H1 (cell line): ENCODE measurements around the gene PNPLA8. TPM values are rescaled to one million over a fixed set of nuclear protein-coding genes. Genes with fewer than 3 reads are reported as not detected.

Experiments used
- CTCF ChIA-PET: fragments of 300-600 bp; sonication (Branson Sonifier 250); formaldehyde crosslinking; loops from one replicate; lab custom pipeline; 2021; ENCODE audit not compliant: partially characterized antibody; lab: Charles Lee
- POLR2A ChIA-PET: fragments of 300-600 bp; sonication (Branson Sonifier 250); formaldehyde crosslinking; loops from one replicate; lab custom pipeline; 2021; ENCODE audit warnings: inconsistent platforms; ENCODE audit not compliant: partially characterized antibody; lab: Charles Lee
- DNase-seq, 2 experiments: peaks; one replicate each; pipeline versions ENCODE4 v3.0.0 to v3.0.0-alpha.2; 2010 to 2022; ENCODE audit warnings: low spot score in 2 of 2, low read depth in 1 of 2, mixed read lengths in 1 of 2
- FAIRE-seq: peaks from 2 replicates; lab custom pipeline; 2011; peaks lifted over from hg19 to GRCh38; lab: Jason Lieb, UNC
- H2AFZ ChIP-seq: 2 replicates; pipeline ENCODE4 v1.8.1; 2012; ENCODE audit warnings: low read length, inconsistent platforms
- H2AK5ac ChIP-seq: 2 replicates; pipeline ENCODE4 v1.6.1; 2013; ENCODE audit warnings: low read depth, low read length
- H2BK120ac ChIP-seq: replicated peaks from 2 replicates; pipeline ENCODE3; 2013; ENCODE audit warnings: low read depth, low read length, inconsistent platforms
- H2BK12ac ChIP-seq: 2 replicates; pipeline ENCODE4 v1.6.1; 2013; ENCODE audit warnings: low read depth, low read length
- H2BK15ac ChIP-seq: 2 replicates; pipeline ENCODE4 v1.6.1; 2013; ENCODE audit warnings: low read length
- H2BK20ac ChIP-seq: 2 replicates; pipeline ENCODE4 v1.6.1; 2013; ENCODE audit warnings: low read length
- H2BK5ac ChIP-seq: 2 replicates; pipeline ENCODE4 v1.6.1; 2013; ENCODE audit warnings: low read depth, low read length
- H3K14ac ChIP-seq: 2 replicates; pipeline ENCODE4 v1.6.1; 2013; ENCODE audit warnings: inconsistent platforms; ENCODE audit not compliant: insufficient read length
- H3K18ac ChIP-seq: 2 replicates; pipeline ENCODE4 v1.6.1; 2013; ENCODE audit warnings: low read length; ENCODE audit errors: extremely low read depth
- H3K23ac ChIP-seq: 2 replicates; pipeline ENCODE4 v1.6.1; 2013; ENCODE audit warnings: inconsistent platforms; ENCODE audit not compliant: insufficient read length
- H3K23me2 ChIP-seq: 2 replicates; pipeline ENCODE4 v1.6.1; 2013; ENCODE audit warnings: low read depth, low read length
- H3K27ac ChIP-seq: 2 replicates; pipeline ENCODE4 v1.6.1; 2011; ENCODE audit warnings: low read depth, low read length, inconsistent platforms
- H3K27me3 ChIP-seq, 4 experiments: replicated peaks in 1 of 4; 1 replicate in 1 of 4; 2 replicates in 3 of 4; pipeline versions ENCODE4 v1.6.1 to v1.8.1; 2011 to 2013; ENCODE audit warnings: low read length in 3 of 4, mild to moderate bottlenecking in 3 of 4, inconsistent platforms in 2 of 4, mixed read lengths in 2 of 4, moderate library complexity in 1 of 4; ENCODE audit not compliant: control insufficient read depth in 3 of 4, insufficient read depth in 3 of 4; ENCODE audit errors: extremely low read depth in 1 of 4
- H3K36me3 ChIP-seq, 4 experiments: 2 replicates each; pipeline versions ENCODE4 v1.6.1 to v1.8.1; 2011 to 2013; ENCODE audit warnings: mild to moderate bottlenecking in 4 of 4, low read length in 3 of 4, moderate library complexity in 2 of 4, control low read depth in 1 of 4, inconsistent platforms in 1 of 4; ENCODE audit not compliant: insufficient read depth in 4 of 4, control insufficient read depth in 2 of 4
- H3K4ac ChIP-seq: replicated peaks from 2 replicates; pipeline ENCODE3; 2013; ENCODE audit warnings: low read length, low read depth, mixed read lengths, inconsistent platforms; ENCODE audit not compliant: insufficient read length
- H3K4me1 ChIP-seq, 4 experiments: replicated peaks in 1 of 4; 1 replicate in 1 of 4; 2 replicates in 3 of 4; pipeline versions ENCODE4 v1.6.1 to v1.8.1; 2011 to 2013; ENCODE audit warnings: low read length in 3 of 4, inconsistent platforms in 2 of 4, mixed read lengths in 1 of 4; ENCODE audit not compliant: insufficient read depth in 4 of 4, control insufficient read depth in 3 of 4
- H3K4me2 ChIP-seq, 2 experiments: 2 replicates each; pipeline versions ENCODE4 v1.6.1 to v1.8.1; 2011 to 2013; ENCODE audit warnings: low read depth in 2 of 2, low read length in 2 of 2, control low read depth in 1 of 2, inconsistent platforms in 1 of 2, mild to moderate bottlenecking in 1 of 2; ENCODE audit not compliant: insufficient read depth in 1 of 2
- H3K4me3 ChIP-seq, 4 experiments: fragments of 200-600, 300-600 bp in 1 of 4; sonication (generic), shearing (Covaris generic), sonication (Bioruptor Twin) in 1 of 4; 2 replicates each; pipeline versions ENCODE4 v1.5.1 to v1.8.1; 2011 to 2016; ENCODE audit warnings: low read length in 4 of 4, low read depth in 3 of 4, control low read depth in 2 of 4, inconsistent platforms in 2 of 4, mild to moderate bottlenecking in 2 of 4, mixed read lengths in 1 of 4, moderate library complexity in 1 of 4; ENCODE audit not compliant: insufficient read depth in 2 of 4; ENCODE audit errors: extremely low read depth in 1 of 4
- H3K56ac ChIP-seq: replicated peaks from 2 replicates; pipeline ENCODE3; 2013; ENCODE audit warnings: low read depth, mild to moderate bottlenecking, mixed read lengths, low read length, inconsistent platforms; ENCODE audit not compliant: insufficient read length
- H3K79me1 ChIP-seq: 2 replicates; pipeline ENCODE4 v1.6.1; 2013; ENCODE audit warnings: low read depth, low read length, control low read depth
- H3K79me2 ChIP-seq, 2 experiments: 2 replicates each; pipeline versions ENCODE4 v1.6.1 to v1.8.1; 2012 to 2013; ENCODE audit warnings: low read length in 2 of 2, mild to moderate bottlenecking in 2 of 2, inconsistent platforms in 1 of 2; ENCODE audit not compliant: insufficient read depth in 2 of 2, control insufficient read depth in 1 of 2
- H3K9ac ChIP-seq, 4 experiments: replicated peaks in 1 of 4; 1 replicate in 1 of 4; 2 replicates in 3 of 4; pipeline versions ENCODE4 v1.6.1 to v1.8.1; 2011 to 2013; ENCODE audit warnings: low read depth in 3 of 4, low read length in 3 of 4, control low read depth in 2 of 4, mild to moderate bottlenecking in 2 of 4, moderate library complexity in 2 of 4, inconsistent platforms in 1 of 4; ENCODE audit errors: extremely low read depth in 1 of 4
- H3K9me3 ChIP-seq, 2 experiments: 2 replicates each; pipeline versions ENCODE4 v1.6.1 to v1.8.1; 2012 to 2013; ENCODE audit warnings: mild to moderate bottlenecking in 2 of 2, moderate library complexity in 2 of 2, control low read depth in 1 of 2, inconsistent platforms in 1 of 2, low read depth in 1 of 2, low read length in 1 of 2, mixed read lengths in 1 of 2; ENCODE audit not compliant: insufficient read depth in 2 of 2
- H4K20me1 ChIP-seq, 2 experiments: replicated peaks in 1 of 2; 2 replicates each; pipeline versions ENCODE3 to v1.8.1; 2011 to 2013; ENCODE audit warnings: inconsistent platforms in 2 of 2, low read length in 2 of 2, mild to moderate bottlenecking in 1 of 2; ENCODE audit not compliant: insufficient read depth in 2 of 2, control insufficient read depth in 1 of 2
- H4K5ac ChIP-seq: 2 replicates; pipeline ENCODE4 v1.6.1; 2013; ENCODE audit warnings: low read length, low read depth, mixed read lengths, inconsistent platforms; ENCODE audit not compliant: insufficient read length
- H4K8ac ChIP-seq: 2 replicates; pipeline ENCODE4 v1.8.0; 2013; ENCODE audit warnings: mild to moderate bottlenecking, moderate library complexity, low read length, inconsistent platforms; ENCODE audit not compliant: insufficient read depth; ENCODE audit errors: extremely low read depth
- H4K91ac ChIP-seq: replicated peaks from 2 replicates; pipeline ENCODE3; 2013; ENCODE audit warnings: low read length, mixed read lengths, inconsistent platforms; ENCODE audit not compliant: insufficient read length
- CHD1 ChIP-seq: IDR thresholded peaks from 2 replicates; pipeline ENCODE4 v1.6.1; 2012; ENCODE audit warnings: low read depth, low read length, improper control_type of control experiment
- CHD2 ChIP-seq: IDR thresholded peaks from 2 replicates; pipeline ENCODE4 v1.6.1; 2012; ENCODE audit warnings: low read length, improper control_type of control experiment
- FOSL1 ChIP-seq: IDR thresholded peaks from 2 replicates; pipeline ENCODE4 v1.6.1; 2011; ENCODE audit warnings: mild to moderate bottlenecking, low read depth, low read length, moderate library complexity; ENCODE audit not compliant: insufficient read depth
- HDAC2 ChIP-seq, 2 experiments: fragments of 300-600 bp in 1 of 2; sonication (generic) in 1 of 2; IDR thresholded peaks; 2 replicates each; pipeline ENCODE4 v1.6.1; 2011 to 2012; ENCODE audit warnings: low read depth in 2 of 2, low read length in 2 of 2, mild to moderate bottlenecking in 2 of 2, moderate library complexity in 2 of 2, borderline replicate concordance in 1 of 2, inconsistent platforms in 1 of 2
- HDAC6 ChIP-seq: IDR thresholded peaks from one replicate; pipeline ENCODE4 v1.7.1; 2012; ENCODE audit warnings: low read depth, mild to moderate bottlenecking, inconsistent platforms, low read length, moderate library complexity
- JUN ChIP-seq: IDR thresholded peaks from 2 replicates; pipeline ENCODE4 v1.6.1; 2011; ENCODE audit warnings: low read depth, mild to moderate bottlenecking, improper control_type of control experiment, low read length
- KDM1A ChIP-seq: fragments of 200-600, 300-600 bp; sonication (generic); IDR thresholded peaks from 2 replicates; pipeline ENCODE4 v1.7.1; 2016; ENCODE audit warnings: mild to moderate bottlenecking, low read length, borderline replicate concordance
- KDM4A ChIP-seq: IDR thresholded peaks from one replicate; pipeline ENCODE4 v1.7.1; 2012; ENCODE audit warnings: low read depth, mild to moderate bottlenecking, moderate library complexity, low read length, inconsistent platforms; ENCODE audit not compliant: severe bottlenecking
- POU5F1 ChIP-seq: IDR thresholded peaks from 2 replicates; pipeline ENCODE4 v1.6.1; 2011; ENCODE audit warnings: low read depth, mild to moderate bottlenecking, low read length, moderate library complexity
- RBBP5 ChIP-seq: IDR thresholded peaks from 2 replicates; pipeline ENCODE4 v1.7.1; 2012; ENCODE audit warnings: low read depth, mild to moderate bottlenecking, inconsistent platforms, low read length, moderate library complexity, borderline replicate concordance
- SRF ChIP-seq: IDR thresholded peaks from 2 replicates; pipeline ENCODE4 v1.6.1; 2011; ENCODE audit warnings: mild to moderate bottlenecking, low read depth, low read length, moderate library complexity
- TEAD4 ChIP-seq: IDR thresholded peaks from 2 replicates; pipeline ENCODE4 v1.6.1; 2012; ENCODE audit warnings: low read depth, low read length, inconsistent platforms, mixed read lengths
- USF2 ChIP-seq: IDR thresholded peaks from 2 replicates; pipeline ENCODE4 v1.6.1; 2011; ENCODE audit warnings: low read length, improper control_type of control experiment
- WGBS, 2 experiments: shearing (Covaris generic) in 1 of 2; methylation state at CpG; one replicate each; pipeline versions ENCODE4 v1.1.6 to v1.1.7; 2013 to 2015; ENCODE audit warnings: low lambda C conversion rate in 2 of 2, mixed read lengths in 2 of 2, inconsistent platforms in 1 of 2, low coverage in 1 of 2, missing lambda C conversion rate in 1 of 2; ENCODE audit not compliant: insufficient replicate concordance in 2 of 2, insufficient coverage in 1 of 2, insufficient read length in 1 of 2; ENCODE audit errors: extremely low coverage in 1 of 2, missing lambda C conversion rate in 1 of 2; 5-methylcytosine and 5-hydroxymethylcytosine counted together
- polyA plus RNA-seq, 7 experiments: library from polyadenylated mRNA; depleted of rRNA in 3 of 7; stranded (reverse) in 5 of 7; unstranded in 2 of 7; fragments of >200 nt in 5 of 7; fragments of 200-250 nt in 2 of 7; gene quantifications; 1 replicate in 5 of 7; 2 replicates in 1 of 7; 4 replicates in 1 of 7; pipeline versions ENCODE4 v1.2.1 to v1.2.3, GENCODE V29; 2011 to 2013; ENCODE audit warnings: missing spikeins in 2 of 7, mixed read lengths in 2 of 7
- total RNA-seq: library from RNA; stranded (reverse); fragmentation: NEBNext Ultra II Directional; extraction: Animal tissue kit (Norgen Biotek cat#: 25700); gene quantifications from 2 replicates; pipeline ENCODE4 v1.2.1, GENCODE V29; 2021

Gene PNPLA8
- total and polyA plus RNA-seq, 2 of the 8 experiments (the other 6 are each of a cell fraction or from before 2014, with no cell fraction given), result 3.8 to 11.2 TPM

- H3K23ac ChIP-seq, result no peak overlapping the region
- no peak for DNase-seq
- H2BK20ac ChIP-seq, result no peak overlapping the region
- no peak overlapping the region for H3K4me3 ChIP-seq
- no peak overlapping the region for H3K18ac ChIP-seq
- H3K4me1 ChIP-seq, result no peaks in the 10 kb centered on the region
- H2BK5ac ChIP-seq, result no peak overlapping the region
- no peak overlapping the region for H3K27ac ChIP-seq
- no peak overlapping the region for H4K5ac ChIP-seq
- no peaks in the 10 kb centered on the region for H4K20me1 ChIP-seq
- H3K79me2 ChIP-seq, result no peaks in the 10 kb centered on the region
- H2AFZ ChIP-seq, result no peak overlapping the region
- H2BK120ac ChIP-seq, result no peak overlapping the region
- H3K27me3 ChIP-seq, result no peaks in the 10 kb centered on the region
- FAIRE-seq, result no peak
- no peak overlapping the region for H3K14ac ChIP-seq
- H2BK15ac ChIP-seq, result no peak overlapping the region
- H4K8ac ChIP-seq, result no peak overlapping the region
- no peaks in the 10 kb centered on the region; the same call in 1 of the 2 replicates for H3K23me2 ChIP-seq
- H3K79me1 ChIP-seq, result no peaks in the 10 kb centered on the region
- no peak overlapping the region for H2AK5ac ChIP-seq
- H2BK12ac ChIP-seq, result no peak overlapping the region
- CTCF ChIA-PET, result no interaction called here
- H3K4me2 ChIP-seq, result no peak overlapping the region
- no peaks in the 10 kb centered on the region for H3K9me3 ChIP-seq
- no peaks in the 10 kb centered on the region for H3K36me3 ChIP-seq
- no peak overlapping the region for H4K91ac ChIP-seq
- no peak for TF ChIP-seq HDAC2 (IDR thresholded peaks at IDR 0.05; ENCODE audit: borderline replicate concordance in 1 of 2, low read depth in 2 of 2, low read length in 2 of 2)
- TF ChIP-seq TEAD4, result no peak
- no peak for TF ChIP-seq FOSL1
- no peak for TF ChIP-seq HDAC6
- no peak for TF ChIP-seq KDM4A
- TF ChIP-seq SRF, result no peak
- TF ChIP-seq RBBP5, result no peak
- TF ChIP-seq JUN, result no peak
- no peak for TF ChIP-seq CHD2
- no peak for TF ChIP-seq POU5F1
- TF ChIP-seq KDM1A, result no peak
- no peak for TF ChIP-seq USF2
- no peak for TF ChIP-seq CHD1
- H3K56ac ChIP-seq, result no peak overlapping the region
- no peak overlapping the region for H3K4ac ChIP-seq
- H3K9ac ChIP-seq, result no peak overlapping the region
- 88% methylated on average over 2 of the region's 2 CpGs; no CpG with 5 or more reads in 1 of the 2 experiments for WGBS, 2 experiments
- POLR2A ChIA-PET, result no interaction called here
Measured at GRCh38 chr7:108425714-108426275, 100.1 kb downstream of the PNPLA8 start.
